GM06990 (cell line): Measurements from ENCODE around the gene TM9SF4.

Experiments used
- DNase-seq: peaks from one replicate; pipeline ENCODE4 v3.0.0-alpha.2; 2011; ENCODE audit not compliant: insufficient read length; ENCODE audit errors: extremely low read depth
- H3K27me3 ChIP-seq: replicated peaks from 2 replicates; pipeline ENCODE4 v1.6.0; 2011; ENCODE audit warnings: low read length; ENCODE audit not compliant: control insufficient read depth, insufficient read depth
- H3K36me3 ChIP-seq: 2 replicates; pipeline ENCODE4 v1.5.1; 2011; ENCODE audit warnings: low read length; ENCODE audit not compliant: control insufficient read depth, insufficient read depth
- H3K4me3 ChIP-seq: replicated peaks from 2 replicates; pipeline ENCODE4 v1.5.1; 2011; ENCODE audit warnings: low read depth, mild to moderate bottlenecking, control low read depth, low read length
- TF ChIP-seq, protein P1 (sequence below): IDR thresholded peaks from 2 replicates; pipeline ENCODE4 v1.5.1; 2011; ENCODE audit warnings: low read length, control low read depth, mild to moderate bottlenecking, inconsistent platforms; ENCODE audit not compliant: insufficient read depth, poor library complexity, severe bottlenecking

TM9SF4 gene

GRCh38 chr20:32079655-32080109 lies 29.8 kb upstream of the TM9SF4 start:
- no peaks in the 10 kb centered on the region for H3K27me3 ChIP-seq
- TF ChIP-seq, protein P1, sequence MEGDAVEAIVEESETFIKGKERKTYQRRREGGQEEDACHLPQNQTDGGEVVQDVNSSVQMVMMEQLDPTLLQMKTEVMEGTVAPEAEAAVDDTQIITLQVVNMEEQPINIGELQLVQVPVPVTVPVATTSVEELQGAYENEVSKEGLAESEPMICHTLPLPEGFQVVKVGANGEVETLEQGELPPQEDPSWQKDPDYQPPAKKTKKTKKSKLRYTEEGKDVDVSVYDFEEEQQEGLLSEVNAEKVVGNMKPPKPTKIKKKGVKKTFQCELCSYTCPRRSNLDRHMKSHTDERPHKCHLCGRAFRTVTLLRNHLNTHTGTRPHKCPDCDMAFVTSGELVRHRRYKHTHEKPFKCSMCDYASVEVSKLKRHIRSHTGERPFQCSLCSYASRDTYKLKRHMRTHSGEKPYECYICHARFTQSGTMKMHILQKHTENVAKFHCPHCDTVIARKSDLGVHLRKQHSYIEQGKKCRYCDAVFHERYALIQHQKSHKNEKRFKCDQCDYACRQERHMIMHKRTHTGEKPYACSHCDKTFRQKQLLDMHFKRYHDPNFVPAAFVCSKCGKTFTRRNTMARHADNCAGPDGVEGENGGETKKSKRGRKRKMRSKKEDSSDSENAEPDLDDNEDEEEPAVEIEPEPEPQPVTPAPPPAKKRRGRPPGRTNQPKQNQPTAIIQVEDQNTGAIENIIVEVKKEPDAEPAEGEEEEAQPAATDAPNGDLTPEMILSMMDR = peak; percentile 3
- no peak for DNase-seq

DNA sequence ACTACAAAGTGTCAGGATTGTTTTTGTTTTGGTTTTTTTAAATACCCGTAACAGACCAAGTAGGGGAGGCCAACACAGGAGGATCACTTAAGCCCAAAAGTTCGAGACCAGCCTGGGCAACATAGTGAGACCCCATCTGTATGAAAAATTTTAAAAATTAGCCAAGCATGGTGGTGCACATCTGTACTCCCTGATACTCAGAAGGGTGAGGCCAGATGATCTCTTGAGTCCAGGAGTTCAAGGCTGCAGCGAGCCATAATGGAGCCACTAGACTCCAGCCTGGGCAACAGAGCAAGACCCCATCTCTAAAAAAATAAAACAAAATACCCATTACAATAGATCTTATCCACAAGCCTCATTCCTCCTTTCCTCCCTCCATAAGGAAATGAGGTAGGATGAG lies 28.7 kb upstream of the TM9SF4 start:
- no peaks in the 10 kb centered on the region for H3K27me3 ChIP-seq

More at GRCh38 chr20:32079655-32080109, 29.8 kb upstream of the TM9SF4 start:
- H3K36me3 ChIP-seq = no peaks in the 10 kb centered on the region
- H3K4me3 ChIP-seq = no peak overlapping the region

DNA sequence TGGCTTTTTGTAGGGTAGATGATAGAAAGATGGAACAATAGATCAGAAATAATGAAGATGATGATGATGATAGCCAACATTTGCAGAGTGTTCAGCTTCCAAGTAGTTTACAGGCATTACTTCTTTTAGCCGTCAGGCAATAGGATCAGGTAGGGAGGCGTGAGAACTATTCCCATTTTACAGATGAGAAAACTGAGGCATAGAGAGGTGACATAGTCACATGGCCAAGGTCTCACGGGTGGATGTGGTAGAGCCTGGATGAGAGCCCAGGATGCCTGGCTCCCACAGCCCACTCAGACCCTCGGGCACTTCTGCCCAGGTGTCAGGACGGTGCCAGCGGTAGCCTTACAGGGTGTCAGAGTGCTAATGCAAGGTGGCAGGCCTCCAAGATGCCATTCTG lies 26.0 kb upstream of the TM9SF4 start:
- TF ChIP-seq, protein P1 = no peak
- Histone ChIP-seq H3K4me3 (no peak overlapping the region), H3K36me3 (no peaks in the 10 kb centered on the region), H3K27me3 (no peaks in the 10 kb centered on the region)
- DNase-seq = no peak

More for the DNA sequence above, 28.7 kb upstream of the TM9SF4 start:
- DNase-seq = no peak
- H3K36me3 ChIP-seq = no peaks in the 10 kb centered on the region
- no peak overlapping the region for H3K4me3 ChIP-seq
- TF ChIP-seq, protein P1 = no peak

- no peaks in the 10 kb centered on the region for H3K27me3 ChIP-seq
- H3K36me3 ChIP-seq = no peaks in the 10 kb centered on the region
- no peak overlapping the region for H3K4me3 ChIP-seq
- TF ChIP-seq, protein P1 = no peak
- DNase-seq = no peak
Measured at GRCh38 chr20:32087070-32087469, 22.4 kb upstream of the TM9SF4 start.

- TF ChIP-seq, protein P1 = no peak
- Histone ChIP-seq H3K27me3 (no peaks in the 10 kb centered on the region), H3K4me3 (no peak overlapping the region), H3K36me3 (no peaks in the 10 kb centered on the region)
- DNase-seq = no peak
Measured at GRCh38 chr20:32088759-32089158, 20.8 kb upstream of the TM9SF4 start.
